HG03159 (cell line): ENCODE results near the gene GAPDH.
"Not testable (repeated sequence)": the region's sequence is repeated elsewhere in the genome, so short reads cannot be mapped to it uniquely, and the experiment has no call there.

Source experiments
- ATAC-seq: cut with Tn5 transposase; IDR thresholded peaks from one replicate; pipeline ENCODE4 v1.9.1; 2021; ENCODE audit warnings: mild to moderate bottlenecking, moderate library complexity; ENCODE audit not compliant: unreplicated experiment

Gene GAPDH

DNA sequence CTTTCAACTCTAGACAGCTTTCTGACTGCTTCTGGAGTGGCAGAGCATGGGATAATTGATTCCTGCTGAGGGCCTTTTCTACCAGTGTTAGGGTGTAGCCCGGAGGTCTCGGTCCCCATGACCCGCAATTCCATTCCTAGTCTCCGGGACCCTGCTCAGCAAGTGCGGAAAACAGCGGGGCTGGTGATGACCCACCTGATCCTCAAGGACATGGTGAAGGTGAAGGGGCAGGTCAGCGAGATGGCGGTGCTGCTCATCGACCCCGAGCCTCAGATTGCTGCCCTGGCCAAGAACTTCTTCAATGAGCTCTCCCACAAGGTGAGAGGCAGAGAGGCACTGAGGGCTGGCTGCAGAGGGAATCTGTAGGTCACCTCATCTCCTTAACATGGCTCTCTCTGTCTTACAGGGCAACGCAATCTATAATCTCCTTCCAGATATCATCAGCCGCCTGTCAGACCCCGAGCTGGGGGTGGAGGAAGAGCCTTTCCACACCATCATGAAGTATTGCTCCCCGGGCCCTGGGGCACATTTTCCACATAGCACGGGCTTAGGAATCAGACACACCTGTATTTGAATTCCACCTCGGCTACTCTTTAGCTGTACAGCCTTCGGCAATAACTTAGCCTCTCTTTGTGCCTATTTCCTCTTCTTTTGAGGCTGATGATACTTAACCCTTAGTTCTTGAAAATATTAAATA is 5.6 kb upstream of the GAPDH start:
- ATAC-seq, result no peak

DNA sequence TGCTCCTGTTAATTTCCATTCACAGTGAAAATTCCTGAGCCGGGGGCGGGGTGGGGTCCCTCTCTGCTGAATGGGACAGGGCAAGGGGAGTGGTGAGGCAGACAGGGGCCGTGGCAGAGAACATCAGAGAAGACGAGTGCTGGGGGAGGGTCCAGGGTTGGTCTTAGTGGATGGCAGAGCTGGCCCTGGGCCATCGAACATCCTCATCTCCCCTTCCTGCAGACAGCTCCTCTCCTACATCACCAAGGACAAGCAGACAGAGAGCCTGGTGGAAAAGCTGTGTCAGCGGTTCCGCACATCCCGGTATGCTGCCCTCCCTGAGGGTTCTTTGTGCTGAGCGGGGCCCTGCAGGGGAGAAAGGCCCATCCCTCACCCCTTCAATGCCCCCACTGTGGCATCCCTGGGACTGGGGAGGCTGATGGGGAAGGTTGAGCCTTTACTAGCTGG is 5.0 kb upstream of the GAPDH start:
- ATAC-seq, result no peak

DNA sequence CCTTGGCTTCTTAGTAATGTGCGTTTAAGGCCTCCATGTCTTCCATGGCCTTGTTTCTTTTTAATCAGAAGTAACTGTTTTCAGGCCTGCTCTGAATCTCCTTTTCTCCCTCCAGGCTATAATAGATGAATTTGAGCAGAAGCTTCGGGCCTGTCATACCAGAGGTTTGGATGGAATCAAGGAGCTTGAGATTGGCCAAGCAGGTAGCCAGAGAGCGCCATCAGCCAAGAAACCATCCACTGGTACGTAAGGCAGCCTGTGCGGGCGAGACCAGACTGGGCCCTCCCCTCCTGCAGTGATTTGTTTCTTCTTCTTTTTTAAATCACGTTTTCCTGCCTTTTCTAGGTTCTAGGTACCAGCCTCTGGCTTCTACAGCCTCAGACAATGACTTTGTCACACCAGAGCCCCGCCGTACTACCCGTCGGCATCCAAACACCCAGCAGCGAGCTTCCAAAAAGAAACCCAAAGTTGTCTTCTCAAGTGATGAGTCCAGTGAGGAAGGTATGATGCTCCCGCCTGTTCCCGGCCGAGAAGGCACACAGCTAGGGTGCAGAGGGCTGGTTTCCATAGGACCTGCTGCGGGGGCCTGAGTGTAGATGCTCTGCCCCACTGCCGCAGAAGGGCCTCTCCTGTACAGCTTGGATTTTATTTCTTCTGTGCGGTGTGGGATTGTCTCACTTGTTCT is 3.6 kb upstream of the GAPDH start:
- no peak for ATAC-seq

DNA sequence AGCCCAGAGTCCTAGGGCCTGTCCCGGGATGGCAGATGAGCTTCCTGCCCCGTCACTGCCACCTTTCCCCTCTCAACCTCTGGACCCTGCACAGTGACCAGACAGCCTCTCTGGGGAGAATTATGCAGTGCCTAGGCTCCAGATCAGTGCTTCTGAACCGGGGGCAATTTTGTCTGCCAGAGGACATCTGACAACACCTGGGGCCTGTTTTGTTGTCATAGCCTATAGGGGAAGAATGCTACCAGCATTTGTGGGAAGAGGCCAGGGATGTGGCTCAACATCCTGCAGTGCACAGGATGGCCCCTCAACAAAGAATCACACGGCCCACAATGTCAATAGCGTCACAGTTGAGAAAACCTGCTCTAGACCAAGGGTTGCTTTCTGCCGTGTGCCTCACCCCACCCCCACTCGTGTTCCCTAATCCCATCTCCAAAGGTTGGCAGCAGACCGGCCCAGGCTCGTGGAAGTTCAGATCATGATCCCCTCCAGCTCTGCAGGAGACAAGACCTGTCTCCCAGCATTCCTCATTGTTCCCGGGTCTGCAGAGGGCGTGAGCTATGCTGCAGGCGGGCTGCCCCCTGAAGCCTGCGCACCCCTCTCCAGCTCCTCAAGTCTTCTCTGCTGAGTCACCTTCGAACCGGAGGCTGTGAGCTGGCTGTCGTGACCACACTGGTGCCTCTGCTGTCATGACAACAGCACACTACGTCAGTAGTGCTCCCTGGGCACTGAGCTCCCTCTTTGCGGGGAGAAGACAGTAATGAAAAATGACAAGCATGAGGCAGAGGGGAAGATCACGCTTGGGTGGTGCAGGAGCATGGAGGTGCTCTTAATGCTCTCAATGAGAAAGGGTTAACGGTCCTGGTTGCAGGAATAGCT is 2.0 kb upstream of the GAPDH start:
- no peak for ATAC-seq

DNA sequence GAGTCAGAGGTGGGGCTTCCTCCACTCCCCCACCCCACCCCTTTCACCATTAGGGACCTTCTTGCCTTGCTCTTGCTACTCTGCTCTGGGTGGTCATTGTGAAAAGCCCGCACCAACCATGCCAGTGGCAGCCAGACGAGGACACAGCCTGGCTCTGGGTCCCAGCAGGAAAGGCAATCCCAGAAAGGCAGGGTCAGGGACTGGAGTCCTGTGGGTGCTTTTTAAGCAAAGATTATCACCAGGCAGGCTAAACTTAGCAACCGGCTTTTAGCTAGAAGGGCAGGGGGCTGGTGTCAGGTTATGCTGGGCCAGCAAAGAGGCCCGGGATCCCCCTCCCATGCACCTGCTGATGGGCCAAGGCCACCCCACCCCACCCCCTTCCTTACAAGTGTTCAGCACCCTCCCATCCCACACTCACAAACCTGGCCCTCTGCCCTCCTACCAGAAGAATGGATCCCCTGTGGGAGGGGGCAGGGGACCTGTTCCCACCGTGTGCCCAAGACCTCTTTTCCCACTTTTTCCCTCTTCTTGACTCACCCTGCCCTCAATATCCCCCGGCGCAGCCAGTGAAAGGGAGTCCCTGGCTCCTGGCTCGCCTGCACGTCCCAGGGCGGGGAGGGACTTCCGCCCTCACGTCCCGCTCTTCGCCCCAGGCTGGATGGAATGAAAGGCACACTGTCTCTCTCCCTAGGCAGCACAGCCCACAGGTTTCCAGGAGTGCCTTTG is 1.2 kb upstream of the GAPDH start:
- peak; percentile 7 for ATAC-seq

DNA sequence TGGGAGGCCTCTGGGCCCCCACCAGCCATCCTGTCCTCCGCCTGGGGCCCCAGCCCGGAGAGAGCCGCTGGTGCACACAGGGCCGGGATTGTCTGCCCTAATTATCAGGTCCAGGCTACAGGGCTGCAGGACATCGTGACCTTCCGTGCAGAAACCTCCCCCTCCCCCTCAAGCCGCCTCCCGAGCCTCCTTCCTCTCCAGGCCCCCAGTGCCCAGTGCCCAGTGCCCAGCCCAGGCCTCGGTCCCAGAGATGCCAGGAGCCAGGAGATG is 729 bp upstream of the GAPDH start:
- ATAC-seq, result peak; percentile 1

DNA sequence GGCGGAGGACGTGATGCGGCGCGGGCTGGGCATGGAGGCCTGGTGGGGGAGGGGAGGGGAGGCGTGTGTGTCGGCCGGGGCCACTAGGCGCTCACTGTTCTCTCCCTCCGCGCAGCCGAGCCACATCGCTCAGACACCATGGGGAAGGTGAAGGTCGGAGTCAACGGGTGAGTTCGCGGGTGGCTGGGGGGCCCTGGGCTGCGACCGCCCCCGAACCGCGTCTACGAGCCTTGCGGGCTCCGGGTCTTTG is 303 bp downstream of the GAPDH start:
- ATAC-seq, result no peak

DNA sequence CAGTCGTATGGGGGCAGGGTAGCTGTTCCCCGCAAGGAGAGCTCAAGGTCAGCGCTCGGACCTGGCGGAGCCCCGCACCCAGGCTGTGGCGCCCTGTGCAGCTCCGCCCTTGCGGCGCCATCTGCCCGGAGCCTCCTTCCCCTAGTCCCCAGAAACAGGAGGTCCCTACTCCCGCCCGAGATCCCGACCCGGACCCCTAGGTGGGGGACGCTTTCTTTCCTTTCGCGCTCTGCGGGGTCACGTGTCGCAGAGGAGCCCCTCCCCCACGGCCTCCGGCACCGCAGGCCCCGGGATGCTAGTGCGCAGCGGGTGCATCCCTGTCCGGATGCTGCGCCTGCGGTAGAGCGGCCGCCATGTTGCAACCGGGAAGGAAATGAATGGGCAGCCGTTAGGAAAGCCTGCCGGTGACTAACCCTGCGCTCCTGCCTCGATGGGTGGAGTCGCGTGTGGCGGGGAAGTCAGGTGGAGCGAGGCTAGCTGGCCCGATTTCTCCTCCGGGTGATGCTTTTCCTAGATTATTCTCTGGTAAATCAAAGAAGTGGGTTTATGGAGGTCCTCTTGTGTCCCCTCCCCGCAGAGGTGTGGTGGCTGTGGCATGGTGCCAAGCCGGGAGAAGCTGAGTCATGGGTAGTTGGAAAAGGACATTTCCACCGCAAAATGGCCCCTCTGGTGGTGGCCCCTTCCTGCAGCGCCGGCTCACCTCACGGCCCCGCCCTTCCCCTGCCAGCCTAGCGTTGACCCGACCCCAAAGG is 804 bp downstream of the GAPDH start:
- no peak for ATAC-seq

DNA sequence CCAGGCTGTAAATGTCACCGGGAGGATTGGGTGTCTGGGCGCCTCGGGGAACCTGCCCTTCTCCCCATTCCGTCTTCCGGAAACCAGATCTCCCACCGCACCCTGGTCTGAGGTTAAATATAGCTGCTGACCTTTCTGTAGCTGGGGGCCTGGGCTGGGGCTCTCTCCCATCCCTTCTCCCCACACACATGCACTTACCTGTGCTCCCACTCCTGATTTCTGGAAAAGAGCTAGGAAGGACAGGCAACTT is 1.3 kb downstream of the GAPDH start:
- ATAC-seq, result no peak

DNA sequence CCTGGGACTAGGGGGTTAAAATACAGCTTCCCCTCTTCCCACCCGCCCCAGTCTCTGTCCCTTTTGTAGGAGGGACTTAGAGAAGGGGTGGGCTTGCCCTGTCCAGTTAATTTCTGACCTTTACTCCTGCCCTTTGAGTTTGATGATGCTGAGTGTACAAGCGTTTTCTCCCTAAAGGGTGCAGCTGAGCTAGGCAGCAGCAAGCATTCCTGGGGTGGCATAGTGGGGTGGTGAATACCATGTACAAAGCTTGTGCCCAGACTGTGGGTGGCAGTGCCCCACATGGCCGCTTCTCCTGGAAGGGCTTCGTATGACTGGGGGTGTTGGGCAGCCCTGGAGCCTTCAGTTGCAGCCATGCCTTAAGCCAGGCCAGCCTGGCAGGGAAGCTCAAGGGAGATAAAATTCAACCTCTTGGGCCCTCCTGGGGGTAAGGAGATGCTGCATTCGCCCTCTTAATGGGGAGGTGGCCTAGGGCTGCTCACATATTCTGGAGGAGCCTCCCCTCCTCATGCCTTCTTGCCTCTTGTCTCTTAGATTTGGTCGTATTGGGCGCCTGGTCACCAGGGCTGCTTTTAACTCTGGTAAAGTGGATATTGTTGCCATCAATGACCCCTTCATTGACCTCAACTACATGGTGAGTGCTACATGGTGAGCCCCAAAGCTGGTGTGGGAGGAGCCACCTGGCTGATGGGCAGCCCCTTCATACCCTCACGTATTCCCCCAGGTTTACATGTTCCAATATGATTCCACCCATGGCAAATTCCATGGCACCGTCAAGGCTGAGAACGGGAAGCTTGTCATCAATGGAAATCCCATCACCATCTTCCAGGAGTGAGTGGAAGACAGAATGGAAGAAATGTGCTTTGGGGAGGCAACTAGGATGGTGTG is 1.9 kb downstream of the GAPDH start:
- ATAC-seq, result no peak

DNA sequence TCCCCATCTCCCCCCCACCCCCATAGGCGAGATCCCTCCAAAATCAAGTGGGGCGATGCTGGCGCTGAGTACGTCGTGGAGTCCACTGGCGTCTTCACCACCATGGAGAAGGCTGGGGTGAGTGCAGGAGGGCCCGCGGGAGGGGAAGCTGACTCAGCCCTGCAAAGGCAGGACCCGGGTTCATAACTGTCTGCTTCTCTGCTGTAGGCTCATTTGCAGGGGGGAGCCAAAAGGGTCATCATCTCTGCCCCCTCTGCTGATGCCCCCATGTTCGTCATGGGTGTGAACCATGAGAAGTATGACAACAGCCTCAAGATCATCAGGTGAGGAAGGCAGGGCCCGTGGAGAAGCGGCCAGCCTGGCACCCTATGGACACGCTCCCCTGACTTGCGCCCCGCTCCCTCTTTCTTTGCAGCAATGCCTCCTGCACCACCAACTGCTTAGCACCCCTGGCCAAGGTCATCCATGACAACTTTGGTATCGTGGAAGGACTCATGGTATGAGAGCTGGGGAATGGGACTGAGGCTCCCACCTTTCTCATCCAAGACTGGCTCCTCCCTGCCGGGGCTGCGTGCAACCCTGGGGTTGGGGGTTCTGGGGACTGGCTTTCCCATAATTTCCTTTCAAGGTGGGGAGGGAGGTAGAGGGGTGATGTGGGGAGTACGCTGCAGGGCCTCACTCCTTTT is 2.7 kb downstream of the GAPDH start:
- ATAC-seq, result no peak

DNA sequence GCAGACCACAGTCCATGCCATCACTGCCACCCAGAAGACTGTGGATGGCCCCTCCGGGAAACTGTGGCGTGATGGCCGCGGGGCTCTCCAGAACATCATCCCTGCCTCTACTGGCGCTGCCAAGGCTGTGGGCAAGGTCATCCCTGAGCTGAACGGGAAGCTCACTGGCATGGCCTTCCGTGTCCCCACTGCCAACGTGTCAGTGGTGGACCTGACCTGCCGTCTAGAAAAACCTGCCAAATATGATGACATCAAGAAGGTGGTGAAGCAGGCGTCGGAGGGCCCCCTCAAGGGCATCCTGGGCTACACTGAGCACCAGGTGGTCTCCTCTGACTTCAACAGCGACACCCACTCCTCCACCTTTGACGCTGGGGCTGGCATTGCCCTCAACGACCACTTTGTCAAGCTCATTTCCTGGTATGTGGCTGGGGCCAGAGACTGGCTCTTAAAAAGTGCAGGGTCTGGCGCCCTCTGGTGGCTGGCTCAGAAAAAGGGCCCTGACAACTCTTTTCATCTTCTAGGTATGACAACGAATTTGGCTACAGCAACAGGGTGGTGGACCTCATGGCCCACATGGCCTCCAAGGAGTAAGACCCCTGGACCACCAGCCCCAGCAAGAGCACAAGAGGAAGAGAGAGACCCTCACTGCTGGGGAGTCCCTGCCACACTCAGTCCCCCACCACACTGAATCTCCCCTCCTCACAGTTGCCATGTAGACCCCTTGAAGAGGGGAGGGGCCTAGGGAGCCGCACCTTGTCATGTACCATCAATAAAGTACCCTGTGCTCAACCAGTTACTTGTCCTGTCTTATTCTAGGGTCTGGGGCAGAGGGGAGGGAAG is 3.5 kb downstream of the GAPDH start:
- not testable (repeated sequence) for ATAC-seq

DNA sequence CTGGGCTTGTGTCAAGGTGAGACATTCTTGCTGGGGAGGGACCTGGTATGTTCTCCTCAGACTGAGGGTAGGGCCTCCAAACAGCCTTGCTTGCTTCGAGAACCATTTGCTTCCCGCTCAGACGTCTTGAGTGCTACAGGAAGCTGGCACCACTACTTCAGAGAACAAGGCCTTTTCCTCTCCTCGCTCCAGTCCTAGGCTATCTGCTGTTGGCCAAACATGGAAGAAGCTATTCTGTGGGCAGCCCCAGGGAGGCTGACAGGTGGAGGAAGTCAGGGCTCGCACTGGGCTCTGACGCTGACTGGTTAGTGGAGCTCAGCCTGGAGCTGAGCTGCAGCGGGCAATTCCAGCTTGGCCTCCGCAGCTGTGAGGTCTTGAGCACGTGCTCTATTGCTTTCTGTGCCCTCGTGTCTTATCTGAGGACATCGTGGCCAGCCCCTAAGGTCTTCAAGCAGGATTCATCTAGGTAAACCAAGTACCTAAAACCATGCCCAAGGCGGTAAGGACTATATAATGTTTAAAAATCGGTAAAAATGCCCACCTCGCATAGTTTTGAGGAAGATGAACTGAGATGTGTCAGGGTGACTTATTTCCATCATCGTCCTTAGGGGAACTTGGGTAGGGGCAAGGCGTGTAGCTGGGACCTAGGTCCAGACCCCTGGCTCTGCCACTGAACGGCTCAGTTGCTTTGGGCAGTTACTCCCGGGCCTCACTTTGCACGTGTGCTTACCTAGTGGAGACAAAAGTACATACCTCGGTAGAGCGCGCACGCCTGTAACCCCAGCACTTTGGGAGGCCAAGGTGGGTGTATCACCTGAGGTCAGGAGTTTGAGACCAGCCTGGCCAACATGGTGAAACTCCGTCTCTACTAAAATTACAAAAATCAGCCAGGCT is 4.3 kb downstream of the GAPDH start:
- no peak for ATAC-seq

DNA sequence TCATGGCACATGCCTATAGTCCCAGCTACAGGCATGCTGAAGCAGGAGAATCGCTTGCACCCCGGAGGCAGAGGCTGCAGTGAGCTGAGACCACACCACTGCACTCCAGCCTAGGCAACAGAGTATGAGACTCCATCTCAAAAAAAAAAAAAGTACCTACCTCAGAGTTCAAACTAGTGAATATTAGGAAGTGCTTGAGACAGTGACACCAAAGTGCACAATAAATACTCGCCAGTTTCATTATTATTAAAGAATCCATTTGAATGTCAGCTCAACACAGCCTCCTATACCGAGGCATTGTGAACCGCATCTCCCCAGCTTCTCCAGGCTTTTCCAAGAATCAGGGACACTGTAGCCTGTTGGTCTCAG is 5.0 kb downstream of the GAPDH start:
- ATAC-seq, result no peak

DNA sequence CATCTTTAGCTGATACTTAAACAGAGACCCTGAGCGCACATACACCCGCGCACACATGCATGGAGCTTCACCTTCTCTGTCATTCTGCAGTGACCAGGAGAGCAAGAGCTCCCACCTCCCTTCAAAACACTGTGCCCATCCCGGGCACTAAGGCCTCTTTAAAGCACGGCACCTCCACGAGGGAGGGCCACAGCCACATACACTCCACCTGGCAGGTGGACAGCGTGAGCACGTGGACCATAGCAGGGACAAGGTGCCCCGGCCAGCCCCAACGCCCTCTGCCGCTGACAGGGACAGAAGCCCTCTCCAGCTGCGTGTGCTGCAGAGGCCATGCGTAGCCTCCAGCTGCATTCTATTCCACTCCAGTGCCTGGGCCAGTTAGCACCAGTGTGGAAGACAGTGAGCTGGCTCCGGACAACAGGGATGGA is 5.4 kb downstream of the GAPDH start:
- no peak for ATAC-seq

DNA sequence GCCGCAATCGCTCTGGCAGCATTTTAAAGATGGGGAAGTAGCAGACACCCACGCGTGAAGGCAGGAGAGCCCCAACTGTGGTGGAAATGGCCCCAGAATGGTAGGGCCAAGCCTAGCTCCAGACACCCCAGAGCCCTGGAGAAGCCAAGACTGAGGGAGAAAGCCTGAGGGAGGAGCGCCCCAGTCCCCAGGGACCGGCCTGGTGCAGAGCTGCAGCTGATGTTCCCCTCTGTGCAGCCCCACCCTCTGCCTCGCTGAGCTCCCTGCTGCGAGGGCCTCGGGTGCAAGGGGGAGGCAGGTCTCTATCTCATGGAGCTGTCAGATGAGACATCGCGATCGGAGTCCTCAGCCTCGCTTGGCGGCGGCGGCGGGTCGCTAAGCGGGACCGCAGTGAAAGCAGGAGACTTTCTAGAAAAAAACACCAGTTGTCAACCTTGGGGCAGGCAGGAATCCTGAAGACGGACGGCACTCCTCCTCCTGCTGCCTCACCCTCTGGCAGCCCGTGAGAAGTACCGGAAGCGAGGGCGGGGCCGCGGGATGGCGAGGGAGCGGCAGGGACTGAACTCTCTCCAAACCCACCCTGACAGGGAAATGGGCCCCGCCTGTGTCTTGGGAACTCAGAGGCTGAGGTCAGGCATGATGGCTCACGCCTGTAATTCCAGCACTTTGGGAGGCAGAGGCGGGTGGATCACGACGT is 6.0 kb downstream of the GAPDH start:
- ATAC-seq, result no peak
